ENCODE results near the gene CDH20.

The CDH20 gene

DNA sequence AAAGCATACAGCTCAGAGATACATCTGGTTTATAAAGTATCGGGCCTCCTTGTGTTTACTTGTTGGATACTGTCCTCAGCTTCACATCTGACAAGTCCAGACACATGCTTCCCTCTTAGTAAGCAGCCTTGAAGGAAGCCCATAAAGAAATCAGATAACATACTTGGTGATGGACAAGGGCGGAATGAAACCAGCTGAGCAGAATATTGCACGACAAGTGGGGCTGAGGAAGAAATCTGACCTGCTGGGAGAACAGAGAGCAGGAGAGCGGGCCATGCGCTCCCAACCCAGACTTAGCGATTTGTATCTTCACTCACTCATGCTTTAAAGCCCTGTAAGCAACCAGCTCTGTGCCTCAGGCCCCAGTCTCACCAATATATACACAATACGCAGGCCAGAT lies 208.4 kb downstream of the CDH20 start:
- no peak for DNase-seq

DNA sequence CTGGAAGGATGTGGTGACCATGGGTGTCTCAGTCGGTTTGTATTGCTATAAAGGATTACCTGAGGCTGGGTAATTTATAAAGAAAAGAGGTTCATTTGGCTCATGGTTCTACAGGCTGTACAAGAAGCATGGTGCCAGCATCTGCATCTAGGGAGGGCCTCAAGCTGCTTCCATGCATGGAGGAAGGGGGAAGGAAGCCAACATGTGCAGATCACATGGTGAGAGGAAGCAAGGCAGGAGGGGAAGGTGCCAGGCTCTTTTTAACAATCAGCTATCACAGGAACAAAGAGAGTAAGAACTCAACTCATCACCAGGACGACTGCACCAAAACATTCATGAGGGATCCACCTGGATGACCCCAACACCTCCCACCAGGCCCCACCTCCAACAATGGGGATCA lies 209.4 kb downstream of the CDH20 start:
- DNase-seq, result no peak

DNA sequence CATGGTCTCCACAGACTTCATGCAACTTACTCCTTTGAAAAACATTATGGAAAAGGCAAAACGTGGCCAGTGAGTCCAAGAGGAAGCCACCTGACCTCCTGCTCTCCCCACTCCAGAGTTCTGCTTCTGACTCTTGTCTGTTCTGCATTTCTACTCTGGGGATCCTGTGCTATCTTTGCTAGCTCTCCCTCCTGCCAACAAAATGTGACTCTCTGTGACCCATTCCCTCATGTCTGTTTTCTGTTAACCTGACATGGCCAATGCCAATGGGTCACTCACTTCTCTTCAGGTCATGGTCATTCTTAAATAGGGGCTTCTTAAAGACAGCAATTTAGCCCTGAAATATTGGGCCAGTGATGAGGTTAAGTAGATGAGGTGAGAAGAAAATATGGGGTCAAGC lies 210.3 kb downstream of the CDH20 start:
- no peak for DNase-seq

DNA sequence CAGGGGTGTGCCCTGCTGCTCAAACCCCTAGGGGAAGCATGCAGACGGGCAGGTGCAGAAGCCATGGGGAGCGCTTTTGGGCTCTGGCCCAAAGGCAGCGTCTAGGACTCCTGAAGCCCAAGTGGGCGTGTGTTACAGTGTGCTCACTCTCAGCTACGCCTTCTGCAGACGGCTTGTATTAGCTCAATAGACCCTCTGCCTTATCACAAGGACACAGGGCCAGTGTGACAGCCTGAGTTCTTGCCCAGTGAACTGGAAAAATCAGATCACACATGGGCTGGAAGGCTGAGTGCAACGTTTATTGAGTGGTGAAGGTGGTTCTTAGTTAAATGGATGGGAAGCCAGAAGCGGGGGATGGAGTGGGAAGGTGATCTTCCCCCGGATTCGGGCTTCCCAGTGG lies 210.9 kb downstream of the CDH20 start:
- no peak for DNase-seq

DNA sequence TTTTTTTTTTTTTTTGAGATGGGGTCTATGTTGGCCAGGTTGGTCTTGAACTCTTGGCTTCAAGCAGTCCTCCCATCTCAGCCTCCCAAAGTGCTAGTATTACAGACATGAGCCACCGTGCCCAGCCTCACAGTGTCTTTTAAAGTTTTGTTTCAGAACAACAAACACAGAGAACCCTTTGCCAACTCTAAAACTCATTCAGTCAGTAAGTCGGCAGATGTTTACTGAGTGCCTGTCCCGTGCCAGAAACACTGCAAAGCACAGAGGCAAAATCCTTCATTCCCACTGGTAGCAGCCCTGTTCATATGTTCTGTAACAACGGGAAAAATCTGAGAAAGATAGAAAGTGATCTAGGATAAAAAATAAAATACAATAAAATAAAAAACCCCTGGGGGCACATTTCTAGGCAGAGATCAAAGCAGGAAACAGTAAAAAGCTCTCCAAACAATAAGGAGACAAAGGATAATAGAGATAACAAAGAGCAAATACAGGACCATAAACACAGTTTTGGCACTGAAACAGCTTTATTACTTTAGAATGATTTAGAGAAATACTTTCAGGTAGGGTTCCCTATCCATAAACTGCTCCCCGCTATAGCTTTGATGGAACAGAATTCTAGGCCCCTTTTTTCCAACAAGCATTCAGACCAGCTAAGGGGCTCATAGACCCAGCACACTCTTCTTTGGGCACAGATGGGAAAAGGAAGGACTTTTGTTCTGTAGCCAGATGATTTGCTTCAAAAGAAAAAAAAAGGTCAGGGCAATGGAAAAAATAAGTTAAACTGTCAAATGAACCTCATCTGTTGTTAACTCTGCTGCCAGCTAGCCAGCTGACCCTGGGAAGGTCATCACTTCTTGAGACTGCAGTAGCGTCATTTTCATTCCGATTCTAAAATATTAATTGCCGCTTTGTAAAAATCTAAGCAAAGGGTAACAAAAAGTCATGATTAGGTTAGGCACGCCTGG lies 212.3 kb downstream of the CDH20 start:
- no peak for DNase-seq

DNA sequence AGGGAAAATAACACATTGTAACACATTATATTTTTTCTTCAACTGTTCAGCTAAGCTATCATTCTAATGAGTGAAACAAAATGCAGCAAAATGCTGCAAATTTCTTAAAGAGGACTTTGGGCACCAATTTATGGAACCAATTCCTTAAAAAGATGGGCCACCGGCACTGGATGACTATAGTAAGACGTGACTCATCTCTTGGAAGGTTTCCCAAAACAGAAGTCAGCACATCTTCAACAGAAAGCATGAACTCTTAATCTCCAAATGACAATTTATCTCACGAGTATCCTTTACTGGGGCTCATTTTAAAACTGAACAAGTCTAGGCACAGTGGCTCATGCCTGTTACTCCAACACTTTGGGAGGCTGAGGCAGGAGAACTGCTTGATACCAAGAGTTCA lies 213.4 kb downstream of the CDH20 start:
- DNase-seq, result no peak

DNA sequence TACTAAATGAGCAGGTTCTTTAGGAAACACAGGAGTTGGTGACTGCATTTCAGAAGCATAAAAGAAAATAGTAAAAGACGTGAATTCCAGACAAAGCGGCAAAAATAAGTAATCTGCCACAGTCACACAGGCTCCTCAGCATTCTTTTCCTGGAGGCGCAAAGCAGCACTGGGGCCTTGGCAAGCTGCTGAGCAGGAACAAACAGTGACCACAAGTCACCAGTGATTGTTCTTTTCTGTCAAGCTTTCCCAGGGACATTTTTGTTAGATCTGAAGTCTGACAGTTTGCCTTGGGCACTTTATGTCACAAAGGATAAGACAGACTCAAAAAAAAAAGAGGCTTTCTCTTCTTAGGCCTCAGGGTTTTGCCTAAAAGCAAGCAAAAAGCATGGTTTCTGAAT lies 216.2 kb downstream of the CDH20 start:
- no peak for DNase-seq

DNA sequence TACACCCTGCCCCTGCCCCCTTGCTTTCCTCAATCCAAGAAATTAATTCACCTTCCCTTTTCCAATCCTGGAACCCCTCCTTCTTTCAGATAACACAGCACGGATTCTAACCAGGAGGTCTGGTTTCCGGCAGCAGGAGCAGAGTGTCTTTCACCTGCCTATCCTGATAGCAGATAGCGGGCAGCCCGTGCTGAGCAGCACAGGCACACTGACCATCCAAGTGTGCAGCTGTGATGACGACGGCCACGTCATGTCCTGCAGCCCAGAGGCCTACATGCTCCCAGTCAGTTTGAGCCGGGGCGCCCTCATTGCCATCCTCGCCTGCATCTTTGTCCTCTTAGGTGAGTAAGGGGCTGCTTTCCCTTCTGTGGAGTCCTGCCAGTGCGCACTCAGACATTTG lies 216.7 kb downstream of the CDH20 start:
- DNase-seq, result no peak

DNA sequence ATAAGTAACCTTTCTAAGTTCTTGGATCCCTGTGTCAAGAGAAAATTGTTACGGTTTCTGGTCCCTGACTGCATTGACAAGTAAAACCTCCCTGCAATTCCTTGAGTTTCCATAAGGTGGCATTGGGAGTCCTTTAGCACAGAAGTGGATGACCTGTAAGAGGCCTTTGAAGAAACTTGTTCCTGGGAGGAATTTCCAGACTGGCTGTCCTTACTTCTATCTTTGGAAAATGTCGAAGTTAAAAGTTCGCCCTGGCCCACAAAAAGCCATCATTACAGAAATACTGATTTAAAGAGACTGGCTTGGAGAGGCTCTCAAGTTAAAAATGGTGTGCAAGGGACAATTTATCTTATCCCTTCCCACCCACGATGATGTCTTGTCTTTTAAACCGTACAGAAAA lies 218.4 kb downstream of the CDH20 start:
- peak in 1 of 2 donors; percentile 40 for DNase-seq

DNA sequence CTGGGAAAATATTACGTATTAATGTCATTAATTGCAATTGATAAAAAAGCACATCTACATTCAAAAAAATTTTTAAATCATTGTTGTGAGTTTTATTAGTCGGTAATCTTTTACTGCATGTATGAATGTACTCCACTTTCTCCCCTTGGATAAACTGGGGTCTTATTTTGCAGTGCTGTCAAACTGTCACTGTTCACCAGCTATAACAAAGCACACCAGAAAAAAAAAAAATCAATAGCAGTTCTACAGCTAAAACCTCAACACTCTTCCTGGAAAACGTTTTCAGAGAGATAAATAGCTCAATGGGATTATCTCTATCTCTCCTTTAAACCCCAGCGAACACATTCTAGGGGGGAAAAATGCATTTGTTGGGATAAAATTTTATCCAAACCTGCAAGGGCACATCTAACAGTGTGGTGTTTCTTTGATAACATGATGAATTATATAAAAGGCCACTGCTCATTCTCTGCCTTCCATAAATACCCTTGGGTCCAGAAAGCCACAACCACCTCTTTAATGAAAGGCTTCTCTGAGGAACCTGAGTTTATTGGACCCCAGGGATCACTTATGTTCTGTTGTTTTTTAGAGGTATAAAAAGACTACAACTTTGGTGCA lies 219.9 kb downstream of the CDH20 start:
- DNase-seq, result no peak

DNA sequence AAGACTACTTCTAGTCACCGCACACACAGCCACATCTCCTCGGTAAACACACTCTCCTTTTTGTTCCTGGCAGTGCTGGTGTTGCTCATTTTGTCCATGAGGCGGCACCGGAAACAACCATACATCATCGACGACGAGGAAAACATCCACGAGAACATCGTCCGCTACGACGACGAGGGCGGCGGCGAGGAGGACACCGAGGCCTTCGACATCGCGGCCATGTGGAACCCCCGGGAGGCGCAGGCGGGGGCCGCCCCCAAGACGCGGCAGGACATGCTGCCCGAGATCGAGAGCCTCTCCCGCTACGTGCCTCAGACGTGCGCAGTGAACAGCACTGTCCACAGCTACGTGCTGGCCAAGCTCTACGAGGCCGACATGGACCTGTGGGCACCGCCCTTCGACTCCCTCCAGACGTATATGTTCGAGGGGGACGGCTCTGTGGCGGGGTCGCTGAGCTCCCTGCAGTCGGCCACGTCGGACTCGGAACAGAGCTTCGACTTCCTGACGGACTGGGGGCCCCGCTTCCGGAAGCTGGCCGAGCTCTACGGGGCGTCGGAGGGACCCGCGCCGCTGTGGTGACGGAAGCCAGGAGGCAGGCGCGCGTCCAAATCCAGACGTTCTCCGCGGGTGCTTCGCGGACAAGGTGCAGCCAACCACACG lies 221.0 kb downstream of the CDH20 start:
- DNase-seq, result peak; percentile 44 to 48

DNA sequence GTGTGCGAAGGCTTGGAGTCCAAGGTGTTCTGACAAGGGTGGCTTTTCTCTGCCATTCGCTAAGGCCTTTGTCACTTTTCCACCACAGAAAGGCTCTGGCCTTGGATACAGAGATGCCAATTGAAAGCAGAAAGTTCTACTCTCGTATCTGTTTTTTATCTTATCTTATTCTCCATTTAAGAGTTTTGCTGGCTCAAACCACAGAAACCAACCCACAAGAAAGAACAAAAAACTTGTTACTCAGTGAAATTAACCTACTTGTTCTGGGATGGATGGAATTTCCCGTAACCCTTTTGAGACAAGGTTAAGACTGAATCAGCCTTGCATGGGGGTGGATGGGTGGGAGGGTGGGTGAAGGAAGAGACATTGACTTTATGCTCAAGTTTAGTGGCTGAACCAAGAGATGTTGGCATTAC lies 221.7 kb downstream of the CDH20 start:
- DNase-seq, result no peak

DNA sequence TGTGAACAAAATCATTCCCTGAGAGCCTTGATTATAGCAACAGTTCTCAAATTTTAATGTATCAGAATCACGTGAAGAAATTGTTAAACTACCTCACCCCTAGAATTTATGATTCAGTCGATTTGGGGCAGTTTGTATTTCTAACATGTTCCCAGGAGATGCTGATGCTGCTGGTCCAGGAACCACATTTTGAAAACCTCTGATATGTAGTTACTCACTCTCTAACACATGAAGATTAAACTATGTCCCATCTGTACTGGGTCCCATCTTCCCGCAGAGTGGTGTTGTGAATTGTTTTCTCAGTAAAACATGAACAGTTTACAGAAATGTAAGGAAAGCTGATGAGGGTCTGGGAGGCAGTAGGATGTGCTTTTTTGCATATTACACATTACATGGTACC lies 223.1 kb downstream of the CDH20 start:
- DNase-seq, result no peak

DNA sequence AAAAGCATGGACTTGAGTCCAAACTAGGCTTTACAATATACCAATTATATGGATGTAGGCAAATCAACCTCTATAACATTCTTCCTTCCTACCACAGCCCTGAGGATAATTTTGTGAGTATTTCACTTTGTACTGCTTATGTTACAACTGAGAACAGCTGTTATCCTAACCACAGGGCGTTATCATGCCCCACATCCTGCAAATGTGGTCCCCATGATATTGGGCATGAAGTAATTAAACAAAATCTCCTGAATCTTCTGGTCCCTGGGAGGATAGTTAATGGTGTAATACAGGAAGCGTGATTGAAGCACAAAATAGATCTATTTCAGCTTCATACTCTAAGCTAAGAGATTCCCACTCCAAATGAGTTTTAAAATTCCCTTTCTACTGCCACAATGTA lies 223.6 kb downstream of the CDH20 start:
- no peak for DNase-seq

DNA sequence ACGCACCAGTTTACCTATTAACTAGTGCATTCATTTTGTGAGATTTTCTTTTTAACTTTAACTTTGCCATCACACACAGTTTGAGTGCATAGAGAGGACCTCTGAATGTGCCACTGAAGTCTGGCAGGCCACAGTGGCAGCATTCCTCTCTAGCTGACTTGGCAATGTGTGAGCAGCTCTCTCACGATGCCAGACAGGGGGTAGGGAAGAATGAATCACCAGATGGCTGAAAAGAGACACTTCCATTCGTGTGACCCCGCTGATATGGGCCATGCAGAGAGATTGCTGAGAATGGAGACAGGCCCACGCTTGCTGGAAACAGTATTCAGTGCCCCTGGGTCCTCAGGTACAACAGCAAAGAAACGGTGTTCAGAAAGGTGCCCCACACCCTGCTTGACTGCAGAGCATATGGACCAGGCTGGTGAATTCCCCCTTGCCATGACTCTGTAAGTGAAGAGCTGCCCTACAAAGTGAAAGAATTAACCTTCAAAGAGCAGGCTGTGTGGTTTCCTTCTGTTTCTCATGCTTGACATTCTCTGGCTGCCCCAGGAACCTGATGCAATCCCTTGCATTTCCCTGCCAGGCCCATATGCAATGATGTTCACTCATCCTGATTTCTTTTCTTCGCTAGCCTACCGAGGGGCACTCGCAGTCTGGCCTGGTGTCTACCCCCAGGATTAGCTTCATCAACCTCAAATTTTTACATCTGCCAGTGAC lies 236.1 kb downstream of the CDH20 start:
- no peak for DNase-seq

DNA sequence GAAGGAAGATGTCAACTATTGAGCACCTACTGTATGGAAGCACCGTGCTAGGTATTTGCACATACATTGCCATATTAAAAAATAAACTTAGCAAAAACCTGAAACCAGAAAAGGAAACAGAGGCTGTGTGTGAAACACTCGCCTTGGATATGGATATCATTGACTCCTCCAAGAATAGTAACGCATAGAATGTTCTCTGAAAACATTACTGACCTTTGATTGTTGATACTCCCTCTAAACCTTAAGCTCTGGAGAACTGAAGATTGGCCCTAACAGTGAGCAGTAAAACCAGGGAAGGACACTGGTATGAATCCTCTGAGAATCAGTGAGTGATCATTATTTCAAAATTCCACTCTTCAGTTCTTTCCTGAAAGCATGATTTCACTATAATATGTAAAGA lies 236.8 kb downstream of the CDH20 start:
- no peak for DNase-seq

DNA sequence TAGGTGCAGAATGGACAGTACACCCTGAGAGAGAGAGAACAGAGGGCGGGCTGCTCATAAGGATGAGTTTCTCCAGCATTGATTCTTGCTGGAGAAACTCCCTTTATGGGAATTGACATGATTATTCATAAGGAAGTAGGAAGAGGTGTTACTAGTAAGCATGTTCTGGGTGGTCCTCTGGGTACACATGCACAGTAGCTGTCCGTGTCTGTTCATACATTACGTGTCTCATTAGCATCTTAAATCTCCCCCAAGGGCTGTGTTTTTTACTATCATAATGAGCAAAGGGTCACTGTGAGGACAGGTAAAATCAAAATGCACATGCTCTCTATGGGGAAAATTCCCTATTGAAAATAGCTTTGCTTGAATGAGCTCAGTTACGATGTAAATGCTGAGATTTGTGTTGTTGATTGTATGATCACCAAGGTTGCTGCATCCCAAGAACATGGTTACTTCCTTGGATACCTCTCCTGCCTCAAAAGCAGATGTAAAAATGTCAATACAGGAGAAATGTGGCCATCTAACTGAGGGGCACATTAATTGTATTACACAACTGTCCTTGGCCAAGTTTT lies 238.9 kb downstream of the CDH20 start:
- DNase-seq, result no peak

DNA sequence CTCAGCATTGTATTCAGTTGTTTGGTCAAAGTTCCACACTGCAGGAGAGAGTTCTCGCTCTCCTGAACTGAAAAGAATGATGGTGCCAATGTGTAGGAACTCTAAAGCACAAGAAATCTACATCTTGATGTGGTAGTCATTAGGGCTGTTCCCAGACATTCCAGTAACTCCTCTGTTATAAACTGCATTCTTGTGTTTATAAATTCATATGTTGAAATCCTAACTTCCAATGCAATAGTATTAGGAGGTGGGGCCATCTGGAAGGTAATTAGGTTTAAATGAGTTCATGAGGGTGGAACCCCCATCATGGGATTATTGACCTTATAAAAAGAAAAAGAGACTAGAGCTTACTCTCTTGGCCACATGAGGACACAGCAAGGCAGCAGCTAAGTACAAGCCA lies 239.6 kb downstream of the CDH20 start:
- no peak for DNase-seq

DNA sequence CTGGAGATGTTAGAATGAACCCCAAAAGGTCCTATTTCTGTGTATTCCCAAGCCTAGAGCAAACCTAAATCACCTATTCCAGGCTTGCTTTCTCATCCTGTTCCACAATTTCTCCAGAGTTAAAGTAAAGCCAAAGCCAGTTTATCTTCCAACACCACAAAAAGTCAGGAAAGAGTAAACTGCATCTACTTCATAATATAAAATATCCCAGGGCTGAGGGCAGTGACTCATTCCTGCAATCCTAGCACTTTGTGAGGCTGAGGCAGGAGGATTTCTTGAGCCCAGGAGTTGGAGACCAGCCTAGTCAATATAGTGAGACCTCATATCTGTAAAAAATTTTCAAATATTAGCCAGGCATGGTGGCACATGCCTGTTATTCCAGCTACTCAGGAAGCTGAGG lies 241.4 kb downstream of the CDH20 start:
- no peak for DNase-seq

DNA sequence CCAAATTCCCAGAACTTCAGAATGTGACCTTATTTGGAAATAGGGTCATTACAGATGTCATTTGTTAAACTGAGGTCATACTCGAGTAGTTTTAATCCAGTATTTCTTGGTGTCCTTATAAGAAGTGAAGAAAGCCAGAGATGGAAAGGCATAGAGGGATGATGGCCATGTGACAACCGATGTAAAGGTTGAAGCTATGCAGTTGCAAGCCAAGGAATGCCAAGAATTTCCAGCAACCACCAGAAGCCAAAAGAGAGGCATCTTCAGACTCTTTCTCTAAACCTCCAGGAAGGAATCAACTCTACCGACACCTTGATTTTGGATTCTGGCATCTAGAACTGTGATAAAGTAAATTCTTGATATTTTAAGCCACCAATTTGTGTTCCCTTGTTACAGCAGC lies 242.2 kb downstream of the CDH20 start:
- DNase-seq, result no peak

DNA sequence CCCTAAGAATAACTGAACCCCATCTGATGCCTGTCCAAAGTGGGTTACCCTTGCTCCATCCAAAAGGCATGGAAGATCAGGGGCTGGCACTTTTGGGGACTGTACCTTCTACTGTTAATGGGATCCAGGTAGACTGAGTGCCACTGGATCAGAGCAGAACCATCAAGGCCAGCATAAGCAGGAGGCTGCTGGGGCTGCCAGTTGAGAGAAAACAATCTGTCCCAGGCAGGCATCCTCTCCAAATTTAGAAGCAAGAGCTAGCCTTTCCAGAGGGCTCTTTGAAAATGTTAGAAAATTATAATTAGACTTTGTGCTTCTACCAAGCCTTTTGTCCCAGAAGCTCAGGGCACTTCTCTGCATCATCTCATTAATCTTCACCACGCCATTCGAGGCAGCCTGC lies 245.6 kb downstream of the CDH20 start:
- DNase-seq, result no peak

DNA sequence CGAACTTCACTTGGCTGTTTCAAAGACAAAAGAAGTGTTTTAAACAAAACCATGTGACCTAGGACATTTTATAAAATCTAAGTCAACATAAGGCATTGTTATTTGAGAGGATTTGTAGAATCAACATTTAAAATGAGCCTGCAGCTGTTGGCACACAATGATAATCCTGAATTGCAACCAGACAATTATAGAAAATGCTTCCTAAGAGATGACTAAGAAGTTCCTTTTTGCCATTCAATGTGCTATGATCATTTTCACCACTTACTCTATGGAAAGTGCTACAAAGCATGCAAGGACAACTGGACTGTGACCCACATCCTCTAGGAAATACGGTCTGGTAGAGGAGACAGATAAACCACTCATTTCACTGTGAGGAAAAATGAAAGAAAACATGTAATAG lies 246.4 kb downstream of the CDH20 start:
- DNase-seq, result no peak

DNA sequence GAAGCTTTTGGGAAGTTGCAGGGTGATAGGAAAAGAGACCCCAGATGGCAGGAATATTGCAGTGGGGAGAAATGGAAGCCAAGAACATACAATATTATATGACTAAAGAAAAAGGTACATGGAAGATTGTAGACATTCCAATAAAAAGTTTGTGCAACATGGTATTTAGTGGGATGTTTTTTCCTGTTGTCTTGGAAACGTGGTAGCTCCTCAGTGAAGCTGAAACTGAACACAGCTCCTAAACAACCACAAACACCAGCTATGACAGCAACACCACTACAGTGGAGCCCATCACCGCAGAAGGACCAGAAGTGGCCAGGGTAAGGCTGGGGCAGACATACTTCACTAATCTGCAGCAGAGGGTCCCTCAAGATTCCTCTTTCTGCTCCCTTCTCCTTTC lies 246.8 kb downstream of the CDH20 start:
- DNase-seq, result no peak

Measured in CD4-positive, alpha-beta T cell treated with Interleukin-4 for 1 hour (primary cell).